Activated CD4-positive, alpha-beta memory T cell treated with anti-CD3 and anti-CD28 coated beads, Interleukin-2, amount 10 ng/mL, durations not matched to agents 7 days and 5 days (primary cell): ENCODE measurements around the gene ZNF483. TPM values are rescaled to one million over a fixed set of nuclear protein-coding genes. Genes with fewer than 3 reads are reported as not detected.
"Not testable (repeated sequence)": the region's sequence is repeated elsewhere in the genome, so short reads cannot be mapped to it uniquely, and the experiment has no call there.

ENCODE experiments used
- CTCF ChIA-PET: fragments of 350-600 bp; sonication (Branson Sonifier 250); formaldehyde crosslinking; loops from one replicate; lab custom pipeline; 2021; ENCODE audit warnings: antibody characterized with exemption, inconsistent platforms; lab: Charles Lee
- POLR2A ChIA-PET: fragments of 350-600 bp; sonication (Branson Sonifier 250); formaldehyde crosslinking; loops from one replicate; lab custom pipeline; 2021; ENCODE audit warnings: antibody characterized with exemption; lab: Charles Lee
- DNase-seq: peaks from one replicate; pipeline ENCODE4 v3.0.0-alpha.2; 2020
- H3K27ac Mint-ChIP-seq: one replicate; pipeline ENCODE4 v1.8.0; 2021; ENCODE audit warnings: mild to moderate bottlenecking, mixed read lengths
- H3K27me3 Mint-ChIP-seq: one replicate; pipeline ENCODE4 v1.8.0; 2021; ENCODE audit warnings: mixed read lengths
- H3K36me3 Mint-ChIP-seq: one replicate; pipeline ENCODE4 v1.8.0; 2021; ENCODE audit warnings: low read depth, mixed read lengths
- H3K4me1 Mint-ChIP-seq: one replicate; pipeline ENCODE4 v1.8.0; 2021; ENCODE audit warnings: mixed read lengths
- H3K4me3 Mint-ChIP-seq: one replicate; pipeline ENCODE4 v1.8.0; 2021; ENCODE audit warnings: mild to moderate bottlenecking, mixed read lengths
- H3K9me3 Mint-ChIP-seq: one replicate; pipeline ENCODE4 v1.8.0; 2021; ENCODE audit warnings: mixed read lengths
- total RNA-seq, 2 experiments: library from RNA; stranded (reverse); gene quantifications; one replicate each; pipeline ENCODE4 v1.2.3, GENCODE V29; 2021

Gene ZNF483
- total RNA-seq, 2 experiments from 2014 or later = 5.9 to 6.0 TPM

DNA sequence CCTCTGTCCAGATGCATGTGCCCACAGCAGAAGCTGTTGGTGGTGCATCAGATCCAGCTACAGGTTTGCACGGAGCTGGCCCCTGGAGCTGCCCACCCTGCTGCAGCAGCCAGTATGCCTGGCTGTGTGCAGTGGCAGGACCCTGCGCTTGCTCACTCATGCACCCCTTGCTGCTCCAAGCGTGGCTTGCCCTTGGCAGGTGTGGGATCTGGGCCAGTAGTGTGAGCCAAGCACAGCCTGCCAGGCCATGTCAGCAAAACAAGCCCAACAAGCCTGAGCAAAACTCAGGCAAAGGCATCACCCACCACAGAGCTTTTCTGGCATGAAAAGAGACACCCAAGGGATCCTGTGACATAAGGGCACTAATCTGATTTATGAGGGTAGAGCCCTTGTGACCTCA lies 22.5 kb upstream of the ZNF483 start:
- H3K4me3 Mint-ChIP-seq = no peak overlapping the region

DNA sequence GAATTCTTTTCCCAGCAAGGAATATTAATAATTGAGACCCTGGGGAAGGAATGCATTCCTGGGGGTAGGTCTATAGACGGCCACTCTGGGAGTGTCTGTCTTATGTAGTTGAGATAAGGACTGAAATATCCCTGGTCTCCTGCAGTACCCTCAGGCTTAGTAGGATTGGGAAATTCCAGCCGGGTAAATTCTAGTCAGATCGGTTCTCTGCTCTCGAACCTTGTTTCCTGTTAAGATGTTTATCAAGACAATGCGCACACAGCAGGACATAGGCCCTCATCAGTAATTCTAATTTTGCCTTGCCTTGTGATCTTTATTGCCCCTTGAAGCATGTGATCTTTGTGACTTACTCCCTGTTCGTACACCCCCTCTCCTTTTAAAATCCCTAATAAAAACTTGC lies 13.4 kb upstream of the ZNF483 start:
- CTCF ChIA-PET = not testable (repeated sequence)

More for the DNA sequence above, 22.5 kb upstream of the ZNF483 start:
- peaks cover 6% of the 10 kb centered on the region for H3K9me3 Mint-ChIP-seq
- ChIA-PET CTCF (no interaction called here), POLR2A (no interaction called here)
- H3K4me1 Mint-ChIP-seq = no peaks in the 10 kb centered on the region
- H3K27ac Mint-ChIP-seq = no peak overlapping the region
- no peaks in the 10 kb centered on the region for H3K36me3 Mint-ChIP-seq
- no peak for DNase-seq
- peaks cover 4% of the 10 kb centered on the region for H3K27me3 Mint-ChIP-seq

DNA sequence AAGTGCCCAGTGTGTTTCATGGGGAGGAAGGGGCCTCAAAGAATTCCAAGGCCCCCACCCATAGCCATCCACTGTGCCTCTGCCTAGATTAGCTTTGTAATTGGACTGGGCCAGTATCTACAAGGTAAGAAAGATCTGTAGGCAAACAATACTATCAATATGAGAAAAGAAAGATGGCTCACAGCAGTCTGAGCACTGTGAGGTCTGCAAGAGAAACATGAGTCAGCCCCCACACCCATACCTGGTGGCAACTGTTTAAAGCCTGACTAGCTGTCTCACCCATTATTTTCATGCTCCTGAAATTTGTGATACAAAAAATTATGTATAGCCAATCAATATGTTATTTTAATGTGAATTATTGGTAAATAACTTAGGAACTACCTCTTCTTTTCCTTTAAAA lies 10.0 kb upstream of the ZNF483 start:
- no peak for DNase-seq
- POLR2A ChIA-PET = no interaction called here

More for the DNA sequence above, 13.4 kb upstream of the ZNF483 start:
- H3K4me3 Mint-ChIP-seq, H3K36me3 Mint-ChIP-seq, H3K27ac Mint-ChIP-seq, H3K27me3 Mint-ChIP-seq, H3K4me1 Mint-ChIP-seq, POLR2A ChIA-PET, DNase-seq: not testable (repeated sequence)
- H3K9me3 Mint-ChIP-seq = peaks cover 15% of the 10 kb centered on the region

DNA sequence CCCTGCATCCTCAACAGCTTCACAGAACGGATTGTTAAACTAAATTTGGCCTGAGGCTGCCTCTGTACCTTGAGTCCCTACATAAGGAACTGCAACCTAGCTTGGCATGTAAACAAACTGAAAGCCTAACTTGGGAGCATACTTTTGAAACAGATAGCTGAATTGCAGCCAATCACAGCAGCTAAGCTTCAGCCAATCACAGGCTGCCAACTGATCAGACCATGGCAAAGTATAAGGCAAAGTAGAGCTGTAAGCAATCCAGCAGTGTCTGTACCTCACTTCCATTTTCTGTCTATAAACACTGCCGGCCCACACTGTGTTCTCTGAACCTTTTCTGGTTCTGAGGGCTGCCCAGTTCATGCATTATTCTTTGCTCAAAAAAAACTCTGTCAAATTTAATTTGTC lies 8.9 kb upstream of the ZNF483 start:
- Mint-ChIP-seq H3K27me3 (peaks cover 3% of the 10 kb centered on the region), H3K9me3 (peaks cover 11% of the 10 kb centered on the region), H3K27ac (no peak overlapping the region), H3K4me3 (no peak overlapping the region), H3K36me3 (no peaks in the 10 kb centered on the region), H3K4me1 (no peaks in the 10 kb centered on the region)
- ChIA-PET CTCF (interaction anchor here (1.5 kb wide), 1 partner anchor 82 kb away, joined by 3 read pairs; no protein-coding TSS in a partner anchor), POLR2A (interaction anchor here (1.0 to 1.1 kb wide), 2 partner anchors 9 to 12 kb away, joined by 3 read pairs; partner anchors contain the start of gene ZNF483)
- no peak for DNase-seq

More for the DNA sequence above, 10.0 kb upstream of the ZNF483 start:
- H3K4me1 Mint-ChIP-seq = no peaks in the 10 kb centered on the region
- CTCF ChIA-PET = no interaction called here
- H3K4me3 Mint-ChIP-seq = no peak overlapping the region
- no peak overlapping the region for H3K27ac Mint-ChIP-seq
- no peaks in the 10 kb centered on the region for H3K36me3 Mint-ChIP-seq
- no peaks in the 10 kb centered on the region for H3K27me3 Mint-ChIP-seq
- H3K9me3 Mint-ChIP-seq = peaks cover 15% of the 10 kb centered on the region

DNA sequence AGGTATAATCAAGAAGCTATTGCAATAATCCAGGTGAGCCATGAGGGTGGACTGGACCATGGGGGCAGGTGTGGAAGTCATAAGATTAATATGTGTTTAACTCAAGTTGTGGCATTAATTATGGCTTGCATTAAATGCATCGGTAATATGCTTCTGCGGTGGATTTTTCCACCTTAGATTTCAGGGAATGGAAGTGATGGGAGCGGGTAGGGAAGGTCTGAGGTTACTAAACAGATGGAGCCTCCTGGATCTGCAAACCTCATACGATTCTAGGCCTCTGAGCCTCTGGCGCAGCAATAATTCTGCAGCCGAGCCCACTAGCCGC lies 286 bp upstream of the ZNF483 start:
- peak overlapping the region; percentile 73 for H3K27ac Mint-ChIP-seq
- H3K27me3 Mint-ChIP-seq = peaks cover 3% of the 10 kb centered on the region
- DNase-seq = no peak
- POLR2A ChIA-PET = interaction anchor here (0.8 to 2.6 kb wide), 2 partner anchors 9 to 41 kb away, joined by 3 to 14 read pairs; partner anchors contain the start of gene ECPAS
- peaks cover 30% of the 10 kb centered on the region for H3K4me1 Mint-ChIP-seq
- peaks cover 7% of the 10 kb centered on the region for H3K9me3 Mint-ChIP-seq
- H3K36me3 Mint-ChIP-seq = peaks cover 34% of the 10 kb centered on the region
- H3K4me3 Mint-ChIP-seq = peak overlapping the region; percentile 88
- CTCF ChIA-PET = no interaction called here

DNA sequence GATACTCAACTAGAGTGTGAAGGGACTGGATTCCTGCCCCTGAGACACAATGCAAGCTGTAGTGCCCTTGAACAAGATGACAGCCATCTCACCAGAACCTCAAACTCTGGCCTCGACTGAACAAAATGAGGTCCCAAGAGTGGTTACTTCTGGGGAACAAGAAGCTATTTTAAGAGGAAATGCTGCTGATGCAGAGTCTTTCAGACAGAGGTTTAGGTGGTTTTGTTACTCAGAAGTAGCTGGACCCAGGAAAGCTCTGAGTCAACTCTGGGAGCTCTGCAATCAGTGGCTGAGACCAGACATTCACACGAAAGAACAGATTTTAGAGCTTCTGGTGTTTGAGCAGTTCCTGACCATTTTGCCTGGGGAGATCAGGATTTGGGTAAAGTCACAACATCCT lies 2.4 kb downstream of the ZNF483 start:
- peaks cover 37% of the 10 kb centered on the region for H3K36me3 Mint-ChIP-seq

DNA sequence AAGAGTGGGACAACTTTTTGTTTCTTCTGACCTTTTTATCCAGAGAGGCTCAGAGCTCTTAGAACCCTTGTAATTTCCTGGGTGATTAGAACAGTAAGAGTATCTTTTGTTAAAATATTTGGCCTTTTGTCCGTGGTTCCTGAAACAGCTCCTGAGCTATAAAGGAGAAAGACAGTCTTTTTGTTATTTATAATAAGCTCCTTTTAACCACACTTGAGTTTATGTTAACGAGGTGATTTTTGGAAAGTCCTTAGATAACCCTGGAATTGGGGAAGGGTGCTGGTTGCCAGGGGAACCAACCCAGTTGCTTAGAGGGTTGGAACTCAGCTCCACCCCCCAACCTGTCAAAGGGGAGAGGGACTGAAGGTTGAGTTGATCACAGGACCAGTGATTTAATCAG lies 4.8 kb downstream of the ZNF483 start:
- Mint-ChIP-seq H3K4me1 (peaks cover 25% of the 10 kb centered on the region), H3K4me3 (no peak overlapping the region), H3K27ac (no peak overlapping the region), H3K27me3 (no peaks in the 10 kb centered on the region), H3K9me3 (peaks cover 18% of the 10 kb centered on the region), H3K36me3 (peaks cover 47% of the 10 kb centered on the region)
- ChIA-PET POLR2A (interaction anchor here (0.8 kb wide), 1 partner anchor 760 kb away, joined by 3 read pairs; no protein-coding TSS in a partner anchor), CTCF (interaction anchor here (1.0 kb wide), 1 partner anchor 14 kb away, joined by 3 read pairs; no protein-coding TSS in a partner anchor)
- DNase-seq = no peak

More for the DNA sequence above, 2.4 kb downstream of the ZNF483 start:
- DNase-seq = peak; percentile 20
- Mint-ChIP-seq H3K4me1 (peaks cover 30% of the 10 kb centered on the region), H3K4me3 (no peak overlapping the region), H3K27me3 (no peaks in the 10 kb centered on the region), H3K9me3 (peaks cover 11% of the 10 kb centered on the region), H3K27ac (peak overlapping the region; percentile 16)
- ChIA-PET CTCF (no interaction called here), POLR2A (interaction anchor here (0.8 kb wide), 1 partner anchor 11 kb away, joined by 3 read pairs; no protein-coding TSS in a partner anchor)

DNA sequence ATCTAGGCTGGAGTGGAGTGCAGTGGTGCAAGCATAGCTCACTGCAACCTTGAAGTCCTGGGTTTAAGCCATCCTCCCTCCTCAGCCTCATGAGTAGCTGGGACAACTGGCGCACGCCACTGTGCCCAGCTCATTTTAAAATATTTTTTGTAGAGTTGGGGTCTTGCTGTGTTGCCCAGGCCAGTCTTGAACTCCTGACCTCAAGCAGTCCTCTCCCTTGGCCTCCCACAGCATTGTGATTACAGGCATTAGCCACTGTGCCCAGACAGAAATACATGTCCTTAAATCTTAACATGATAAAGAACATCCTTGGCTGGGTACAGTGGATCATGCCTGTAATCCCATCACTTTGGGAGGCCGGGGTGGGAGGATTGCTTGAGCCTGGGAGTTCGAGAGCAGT lies 6.7 kb downstream of the ZNF483 start:
- ChIA-PET POLR2A (no interaction called here), CTCF (no interaction called here)
- H3K27ac Mint-ChIP-seq = no peak overlapping the region

DNA sequence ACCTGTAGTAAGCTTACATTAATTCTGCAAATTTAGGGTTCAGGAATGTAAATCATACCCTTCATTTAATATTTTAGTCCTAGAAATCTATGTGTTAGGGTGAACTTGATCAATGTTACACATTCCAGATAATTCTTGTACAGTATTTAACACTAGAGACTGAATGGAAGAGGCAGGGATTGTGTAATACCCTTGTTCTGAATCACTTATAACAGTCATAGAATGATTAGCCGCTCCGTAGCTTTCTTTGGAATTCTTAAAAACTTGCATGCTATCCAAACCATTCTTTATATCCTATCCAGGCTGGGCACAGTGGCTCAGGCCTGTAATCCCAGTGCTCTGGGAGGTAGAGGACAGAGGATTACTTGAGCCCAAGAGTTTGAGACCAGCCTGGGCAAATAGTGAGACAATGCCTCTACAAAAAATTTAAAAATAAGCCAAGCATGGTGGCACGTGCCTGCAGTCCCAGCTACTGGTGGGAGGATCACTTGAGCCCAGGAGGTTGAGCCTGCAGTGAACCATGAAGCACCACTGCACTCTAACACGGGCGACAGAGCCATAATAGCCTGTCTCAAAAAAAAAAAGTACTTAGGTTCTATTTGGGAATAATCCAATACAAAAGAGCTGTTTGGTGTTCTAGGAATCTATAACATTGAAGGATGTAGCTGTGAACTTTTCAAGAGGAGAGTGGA lies 8.3 kb downstream of the ZNF483 start:
- peaks cover 22% of the 10 kb centered on the region for H3K9me3 Mint-ChIP-seq
- H3K4me3 Mint-ChIP-seq = no peak overlapping the region
- H3K36me3 Mint-ChIP-seq = peaks cover 50% of the 10 kb centered on the region
- ChIA-PET POLR2A (no interaction called here), CTCF (no interaction called here)
- no peaks in the 10 kb centered on the region for H3K27me3 Mint-ChIP-seq
- H3K27ac Mint-ChIP-seq = no peak overlapping the region
- no peaks in the 10 kb centered on the region for H3K4me1 Mint-ChIP-seq
- DNase-seq = no peak

More for the DNA sequence above, 6.7 kb downstream of the ZNF483 start:
- Mint-ChIP-seq H3K4me1 (peaks cover 8% of the 10 kb centered on the region), H3K4me3 (no peak overlapping the region), H3K27me3 (no peaks in the 10 kb centered on the region), H3K9me3 (peaks cover 20% of the 10 kb centered on the region), H3K36me3 (peaks cover 45% of the 10 kb centered on the region)
- no peak for DNase-seq

DNA sequence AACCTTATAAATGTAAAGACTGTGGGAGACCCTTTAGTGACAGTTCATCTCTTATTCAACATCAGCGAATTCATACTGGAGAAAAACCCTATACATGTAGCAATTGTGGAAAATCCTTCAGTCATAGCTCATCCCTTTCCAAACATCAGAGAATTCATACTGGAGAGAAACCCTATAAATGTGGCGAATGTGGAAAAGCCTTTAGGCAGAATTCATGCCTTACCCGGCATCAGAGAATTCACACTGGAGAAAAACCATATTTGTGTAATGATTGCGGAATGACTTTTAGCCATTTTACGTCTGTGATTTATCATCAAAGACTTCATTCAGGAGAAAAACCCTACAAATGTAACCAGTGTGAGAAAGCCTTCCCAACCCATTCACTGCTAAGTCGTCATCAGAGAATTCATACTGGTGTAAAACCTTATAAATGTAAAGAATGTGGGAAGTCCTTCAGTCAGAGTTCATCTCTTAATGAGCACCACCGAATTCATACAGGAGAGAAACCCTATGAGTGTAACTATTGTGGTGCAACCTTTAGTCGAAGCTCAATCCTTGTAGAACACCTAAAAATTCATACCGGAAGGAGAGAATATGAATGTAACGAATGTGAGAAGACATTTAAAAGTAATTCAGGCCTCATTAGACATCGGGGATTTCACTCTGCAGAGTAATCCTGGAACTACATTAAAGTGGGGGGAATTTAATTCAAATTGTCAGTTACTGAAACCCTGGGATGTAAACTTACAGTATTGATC lies 17.7 kb downstream of the ZNF483 start:
- Mint-ChIP-seq H3K4me1 (no peaks in the 10 kb centered on the region), H3K9me3 (peaks cover 65% of the 10 kb centered on the region), H3K27ac (no peak overlapping the region), H3K4me3 (no peak overlapping the region), H3K27me3 (no peaks in the 10 kb centered on the region), H3K36me3 (peaks cover 45% of the 10 kb centered on the region)
- ChIA-PET CTCF (no interaction called here), POLR2A (no interaction called here)
- DNase-seq = no peak

DNA sequence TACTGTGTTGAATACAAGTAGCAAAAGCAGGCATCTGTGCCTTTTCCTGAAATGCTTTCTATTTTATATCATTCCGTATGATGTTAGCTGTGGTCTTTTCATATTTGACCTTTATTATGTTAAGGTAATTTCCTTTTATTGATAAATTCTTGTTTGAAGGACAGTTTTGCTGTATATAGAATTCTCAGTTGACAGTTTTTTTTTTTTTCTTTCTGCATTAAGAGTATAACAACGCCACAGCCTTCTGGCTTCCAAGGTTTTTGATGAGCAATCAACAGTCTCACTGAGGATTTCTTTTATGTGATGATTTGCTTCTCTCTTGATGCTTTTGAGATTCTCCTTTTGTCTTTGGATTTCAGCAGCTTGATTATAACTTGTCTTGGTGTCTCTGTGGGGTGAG lies 23.6 kb downstream of the ZNF483 start:
- Mint-ChIP-seq H3K27ac (no peak overlapping the region), H3K4me1 (no peaks in the 10 kb centered on the region), H3K36me3 (peaks cover 26% of the 10 kb centered on the region), H3K27me3 (no peaks in the 10 kb centered on the region), H3K9me3 (peaks cover 57% of the 10 kb centered on the region), H3K4me3 (no peak overlapping the region)
- POLR2A ChIA-PET = no interaction called here
- DNase-seq = no peak
- CTCF ChIA-PET = no interaction called here

DNA sequence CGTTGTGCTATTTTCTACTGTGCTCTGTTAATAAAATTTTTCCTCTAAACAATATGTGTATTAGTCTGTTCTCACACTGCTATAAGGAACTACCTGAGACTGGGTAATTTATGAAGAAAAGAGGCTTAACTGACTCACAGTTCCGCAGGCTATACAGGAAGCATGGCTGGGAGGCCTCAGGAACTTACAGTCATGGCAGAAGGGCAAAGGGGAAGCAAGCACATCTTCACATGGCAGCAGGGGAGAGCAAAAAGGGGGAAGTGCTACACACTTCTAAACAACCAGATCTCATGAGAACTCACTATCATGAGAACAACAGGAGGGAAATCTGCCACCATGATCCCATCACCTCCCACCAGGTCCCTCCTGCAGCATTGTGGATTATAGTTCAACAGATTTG lies 30.4 kb downstream of the ZNF483 start:
- peaks cover 51% of the 10 kb centered on the region for H3K9me3 Mint-ChIP-seq
- peaks cover 16% of the 10 kb centered on the region for H3K36me3 Mint-ChIP-seq
- H3K4me3 Mint-ChIP-seq, CTCF ChIA-PET, H3K27ac Mint-ChIP-seq, POLR2A ChIA-PET, H3K4me1 Mint-ChIP-seq, H3K27me3 Mint-ChIP-seq, DNase-seq: not testable (repeated sequence)

DNA sequence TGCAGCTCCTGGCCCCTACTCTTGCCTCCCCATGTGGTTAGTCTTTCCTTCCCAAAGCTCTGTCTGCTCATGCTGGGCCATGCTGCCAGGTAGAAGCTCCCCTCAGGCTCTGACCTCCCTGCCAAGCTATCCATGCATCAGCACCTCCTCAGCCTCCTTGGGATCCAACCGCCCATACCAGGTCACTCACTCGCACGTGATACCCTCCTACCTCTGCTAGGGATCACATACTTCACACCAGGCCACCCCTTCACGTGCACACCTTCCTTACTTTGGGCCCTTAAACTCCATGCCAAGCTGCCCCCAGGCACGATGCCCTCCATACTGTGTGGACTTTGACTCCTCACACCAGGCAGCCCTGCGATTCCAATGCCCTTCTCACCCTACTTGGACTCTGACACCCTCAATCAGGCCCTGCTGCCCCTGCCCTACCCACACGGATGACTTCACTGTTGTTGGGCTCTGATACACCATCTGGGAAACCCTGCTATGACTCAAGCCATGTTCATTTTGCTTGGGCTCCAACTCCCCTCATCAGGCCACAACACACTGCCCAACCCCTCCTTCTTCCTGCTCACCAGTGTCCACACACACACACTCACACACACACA lies 34.1 kb downstream of the ZNF483 start:
- Mint-ChIP-seq H3K27me3 (no peaks in the 10 kb centered on the region), H3K36me3 (peaks cover 9% of the 10 kb centered on the region), H3K9me3 (peaks cover 43% of the 10 kb centered on the region), H3K27ac (no peak overlapping the region), H3K4me3 (no peak overlapping the region), H3K4me1 (no peaks in the 10 kb centered on the region)
- ChIA-PET CTCF (no interaction called here), POLR2A (no interaction called here)
- no peak for DNase-seq
